H1 (cell line): Measurements from ENCODE around the gene PRPF31. TPM values are rescaled to one million over a fixed set of nuclear protein-coding genes. Genes with fewer than 3 reads are reported as not detected.
A peak's percentile ranks its signal among the peaks of the same experiment; 100 is the strongest.

Experiments used
- CHD1 ChIP-seq: IDR thresholded peaks from 2 replicates; pipeline ENCODE4 v1.6.1; 2012; ENCODE audit warnings: low read depth, low read length, improper control_type of control experiment
- GTF2F1 ChIP-seq: IDR thresholded peaks from 2 replicates; pipeline ENCODE4 v1.6.1; 2012; ENCODE audit warnings: low read depth, low read length, improper control_type of control experiment, borderline replicate concordance
- JUND ChIP-seq: IDR thresholded peaks from 2 replicates; pipeline ENCODE4 v1.6.1; 2011; ENCODE audit warnings: mild to moderate bottlenecking, improper control_type of control experiment, low read length
- POU5F1 ChIP-seq: IDR thresholded peaks from 2 replicates; pipeline ENCODE4 v1.6.1; 2011; ENCODE audit warnings: low read depth, mild to moderate bottlenecking, low read length, moderate library complexity
- RAD21 ChIP-seq, 2 experiments: IDR thresholded peaks in 1 of 2; conservative IDR thresholded peaks in 1 of 2; 2 replicates each; pipeline ENCODE4 v1.6.1; 2011; ENCODE audit warnings: low read depth in 2 of 2, low read length in 2 of 2, improper control_type of control experiment in 1 of 2, inconsistent platforms in 1 of 2, mild to moderate bottlenecking in 1 of 2, moderate library complexity in 1 of 2
- RNF2 ChIP-seq: fragments of 200-900, 300-1000 bp; sonication (generic); IDR thresholded peaks from 2 replicates; pipeline ENCODE4 v1.7.1; 2016; ENCODE audit warnings: borderline replicate concordance, low read depth, mild to moderate bottlenecking, antibody characterized with exemption, low read length; ENCODE audit not compliant: poor library complexity, severe bottlenecking; ENCODE audit errors: missing control alignments
- polyA plus RNA-seq, 7 experiments: library from polyadenylated mRNA; depleted of rRNA in 3 of 7; stranded (reverse) in 5 of 7; unstranded in 2 of 7; fragments of >200 nt in 5 of 7; fragments of 200-250 nt in 2 of 7; gene quantifications; 1 replicate in 5 of 7; 2 replicates in 1 of 7; 4 replicates in 1 of 7; pipeline versions ENCODE4 v1.2.1 to v1.2.3, GENCODE V29; 2011 to 2013; ENCODE audit warnings: missing spikeins in 2 of 7, mixed read lengths in 2 of 7
- total RNA-seq: library from RNA; stranded (reverse); fragmentation: NEBNext Ultra II Directional; extraction: Animal tissue kit (Norgen Biotek cat#: 25700); gene quantifications from 2 replicates; pipeline ENCODE4 v1.2.1, GENCODE V29; 2021

The PRPF31 gene
- total and polyA plus RNA-seq, 2 of the 8 experiments (the other 6 are each of a cell fraction or from before 2014, with no cell fraction given) = 51.1 to 97.4 TPM

DNA sequence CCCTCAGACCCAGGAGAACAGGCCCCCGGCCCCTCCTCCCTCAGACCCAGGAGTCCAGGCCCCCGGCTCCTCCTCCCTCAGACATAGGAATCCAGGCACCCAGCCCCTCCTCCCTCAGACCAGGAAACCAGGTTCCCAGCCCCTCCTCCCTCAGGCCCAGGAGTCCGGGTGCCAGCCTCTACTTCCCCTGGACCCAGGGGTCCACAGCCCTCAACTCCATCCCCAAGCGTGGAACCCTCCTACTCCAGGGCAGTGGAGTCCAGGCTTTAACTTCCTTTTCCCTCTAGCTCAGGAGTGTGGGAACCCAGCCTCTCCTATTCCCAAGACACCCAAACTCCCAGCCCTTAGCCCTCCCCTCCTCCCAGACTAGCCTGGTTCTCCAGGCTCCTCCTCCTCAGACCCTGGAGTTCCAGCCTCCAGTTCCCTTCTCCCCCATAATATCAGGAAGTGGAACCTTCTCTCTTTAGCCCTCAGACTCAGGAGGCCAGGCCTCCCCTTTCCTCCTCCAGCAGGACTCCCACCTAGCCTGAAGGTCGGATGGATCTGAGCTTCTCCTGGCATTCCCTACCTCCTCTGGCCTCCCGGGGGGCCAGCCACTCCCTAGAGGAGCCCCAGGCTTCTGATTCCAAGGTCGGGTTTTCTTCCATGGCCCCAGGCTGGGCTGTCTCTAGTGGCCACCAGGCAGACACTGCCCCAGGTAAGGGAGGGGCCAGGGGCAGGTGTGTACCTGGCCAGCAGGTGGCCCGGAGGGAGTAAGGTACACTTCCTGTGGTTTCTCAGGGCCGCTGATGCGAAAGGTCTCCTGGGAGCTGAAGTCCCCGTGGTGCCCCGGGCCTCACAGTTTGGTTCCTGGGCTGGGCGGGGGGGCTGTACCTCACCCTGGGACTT is 57.2 kb downstream of the PRPF31 start, which contains the start of gene TMC4 (continued):
- TF ChIP-seq GTF2F1 = no peak
- no peak for TF ChIP-seq CHD1
- TF ChIP-seq RAD21 (IDR thresholded peaks at IDR 0.05 in 1 of 2, conservative IDR thresholded peaks at IDR 0.05 in 1 of 2; ENCODE audit: low read depth in 2 of 2, low read length in 2 of 2) = peak in 1 of 2 experiments; percentile 22; a peak in 2 of 4 replicates
- no peak for TF ChIP-seq JUND
- no peak for TF ChIP-seq RNF2
- no peak for TF ChIP-seq POU5F1
